ENCODE data around the gene CRB3. TPM values are rescaled to one million over a fixed set of nuclear protein-coding genes. Genes with fewer than 3 reads are reported as not detected.
"Not testable (repeated sequence)": the region's sequence is repeated elsewhere in the genome, so short reads cannot be mapped to it uniquely, and the experiment has no call there.

The CRB3 gene
- polyA plus RNA-seq, 1 donor, result 21.8 TPM

DNA sequence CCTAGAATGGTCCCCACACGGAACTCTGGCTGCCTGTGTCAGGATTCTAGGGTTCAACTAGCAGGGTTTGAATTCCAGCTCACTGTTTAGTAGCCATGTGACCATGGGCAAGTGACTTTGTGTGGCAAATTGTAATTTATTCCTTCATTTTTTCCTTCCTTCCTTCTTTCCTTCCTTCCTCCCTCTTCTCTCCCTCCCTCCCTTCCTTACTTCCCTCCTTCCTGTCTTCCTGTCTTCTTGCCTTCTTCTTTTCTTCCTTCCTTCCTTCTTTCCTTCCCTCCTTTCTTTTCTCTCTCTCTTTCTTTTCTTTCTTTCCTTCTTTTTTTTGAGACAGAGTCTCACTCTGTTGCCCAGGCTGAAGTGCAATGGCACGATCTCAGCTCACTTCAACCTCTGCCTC, 26.1 kb downstream of the CRB3 start:
- no peak for DNase-seq

DNA sequence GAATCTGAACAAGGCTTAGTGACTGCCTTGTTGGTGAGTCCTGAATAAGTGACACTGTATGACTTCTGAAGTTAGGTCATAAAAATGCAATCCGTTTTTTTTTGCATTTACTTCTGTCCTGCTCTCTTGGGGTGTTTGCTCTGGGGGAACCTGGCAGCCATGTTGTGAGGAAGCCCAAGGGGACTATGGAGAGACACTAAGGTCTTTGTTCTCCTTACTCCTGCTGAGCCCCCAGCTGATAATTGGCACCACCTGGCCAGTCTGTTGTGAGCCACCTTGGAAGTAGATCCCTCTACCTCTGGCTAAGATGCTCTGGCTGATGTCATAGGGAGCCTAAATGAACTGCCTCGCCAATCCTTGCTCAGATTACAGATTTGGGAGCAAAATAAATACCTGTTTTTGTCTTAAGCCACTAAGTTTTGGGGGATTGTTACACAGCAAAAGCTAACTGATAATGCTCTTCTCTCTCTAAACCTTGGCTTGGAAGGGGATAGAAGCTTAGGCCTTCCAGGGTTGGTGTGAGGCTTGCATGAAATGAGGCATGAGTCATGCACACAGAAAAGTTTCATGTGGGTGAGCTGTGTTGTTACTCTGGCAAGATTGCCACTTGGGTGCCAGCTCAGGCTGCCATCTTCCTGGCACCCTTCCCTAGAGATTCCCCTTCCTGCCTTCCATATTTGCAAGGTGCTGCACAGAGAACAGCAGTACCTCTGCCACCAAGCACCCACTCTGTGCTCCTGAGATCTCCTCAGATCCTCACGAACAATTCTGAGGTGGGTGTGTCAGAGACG, 27.9 kb downstream of the CRB3 start:
- no peak for DNase-seq

DNA sequence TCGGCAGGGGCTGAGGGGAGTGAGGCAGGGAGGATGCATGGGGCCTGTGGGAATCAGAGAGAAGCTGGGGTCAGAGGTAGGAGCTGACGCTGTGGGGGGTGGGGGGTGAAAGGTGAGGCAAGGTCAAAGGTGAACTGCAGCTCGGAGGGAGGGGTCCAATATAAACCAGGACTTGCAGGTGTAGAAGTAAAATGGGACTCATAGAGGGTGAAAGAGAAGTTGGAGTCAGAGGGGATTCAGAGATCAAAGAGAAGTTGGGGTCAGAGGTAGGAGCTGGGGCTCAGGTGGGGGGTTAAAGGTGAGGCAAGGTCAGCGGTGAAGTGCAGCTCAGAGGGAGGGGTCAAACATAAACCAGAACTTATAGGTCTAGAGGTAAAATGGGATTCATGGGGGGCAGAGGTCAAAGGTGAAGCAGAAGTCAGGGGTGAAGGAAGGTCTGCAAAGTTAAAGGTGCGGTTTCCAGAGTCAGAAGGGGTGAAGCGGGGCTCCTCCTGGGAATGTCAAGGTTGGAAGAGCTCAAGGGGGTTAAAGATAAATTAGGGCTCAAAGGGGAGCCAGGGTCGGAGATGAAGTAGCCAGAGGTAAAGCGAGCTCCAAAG, 30.5 kb downstream of the CRB3 start:
- DNase-seq, result no peak

DNA sequence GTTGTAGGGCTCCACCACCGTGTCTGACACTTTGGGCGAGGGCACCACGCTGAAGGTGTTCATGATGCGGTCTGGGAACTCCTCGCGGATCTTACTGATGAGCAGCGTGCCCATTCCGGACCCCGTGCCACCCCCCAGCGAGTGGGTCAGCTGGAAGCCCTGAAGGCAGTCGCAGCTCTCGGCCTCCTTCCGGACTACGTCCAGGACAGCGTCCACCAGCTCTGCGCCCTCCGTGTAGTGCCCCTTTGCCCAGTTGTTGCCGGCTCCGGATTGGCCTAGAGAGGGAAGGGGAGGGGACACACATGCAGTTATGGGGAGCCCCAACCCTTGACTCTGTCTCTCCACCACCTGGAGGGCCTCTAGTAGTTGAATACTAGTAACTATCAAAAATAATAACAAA, 31.9 kb downstream of the CRB3 start:
- DNase-seq, result no peak

DNA sequence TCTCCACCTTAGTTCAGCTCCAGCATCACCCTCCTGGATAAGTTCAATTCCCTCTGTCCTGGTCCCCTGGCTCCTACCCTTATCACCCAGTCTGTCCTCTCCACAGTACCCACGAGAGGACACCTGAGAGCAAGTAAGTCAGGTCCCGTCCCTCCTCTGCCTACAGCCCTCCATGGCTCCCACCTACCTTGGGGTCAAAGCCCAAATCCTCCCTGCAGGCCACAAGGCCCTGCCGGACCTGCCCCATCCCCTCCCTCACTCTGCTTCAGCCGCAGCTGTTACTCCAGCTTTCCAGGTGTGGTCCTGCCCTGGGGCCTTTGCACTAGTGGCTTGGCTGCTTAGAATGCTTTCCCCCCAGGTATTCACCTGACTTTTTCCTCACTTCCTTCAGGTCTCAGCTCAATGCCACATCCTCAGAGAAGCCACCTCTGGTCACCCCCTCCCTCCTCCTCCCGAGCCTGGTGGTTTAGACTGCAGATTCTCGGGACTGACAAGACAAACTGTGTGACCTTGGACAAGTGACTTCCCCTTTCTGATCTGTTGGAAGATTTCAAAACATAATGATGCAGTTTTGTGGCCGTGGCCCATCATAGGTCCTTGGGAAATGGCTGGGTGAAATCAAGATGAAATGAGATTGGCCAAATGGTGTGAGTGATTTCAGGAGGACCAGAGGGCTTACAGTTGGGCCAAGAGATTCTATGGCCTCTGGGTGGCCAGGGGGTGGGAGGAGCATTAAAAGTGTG, 34.4 kb downstream of the CRB3 start:
- DNase-seq, result no peak

DNA sequence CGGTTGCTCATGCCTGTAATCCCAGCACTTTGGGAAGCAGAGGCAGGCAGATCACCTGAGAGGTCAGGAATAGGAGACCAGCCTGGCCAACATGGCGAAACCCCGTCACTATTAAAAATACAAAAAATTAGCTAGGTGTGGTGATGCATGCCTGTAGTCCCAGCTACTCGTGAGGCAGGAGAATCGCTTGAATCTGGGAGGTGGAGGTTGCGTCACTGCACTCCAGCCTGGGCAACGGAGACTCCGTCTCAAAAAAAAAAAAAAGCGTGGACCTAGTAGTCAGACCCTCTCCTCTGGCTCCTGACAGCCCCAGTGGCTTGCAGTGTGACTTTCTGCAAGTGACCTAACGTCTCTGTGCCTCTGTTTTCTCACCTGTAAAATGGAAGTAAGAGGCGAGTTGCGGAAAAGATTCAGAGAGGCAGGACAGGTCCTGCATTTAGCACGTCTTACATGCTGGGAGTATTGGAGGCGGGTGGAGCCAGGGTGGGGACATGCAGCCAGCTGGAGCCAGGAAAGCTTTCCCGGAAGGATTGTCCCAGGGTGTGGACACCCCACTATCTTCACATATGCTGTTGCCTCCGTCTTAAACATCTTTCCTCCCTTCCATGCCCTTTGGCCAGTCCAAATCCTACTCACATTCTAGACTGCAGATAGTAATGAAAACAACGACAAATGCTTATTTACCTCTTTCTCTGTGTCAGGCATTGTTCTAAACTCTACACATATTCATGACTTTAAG, 35.1 kb downstream of the CRB3 start:
- no peak for DNase-seq

DNA sequence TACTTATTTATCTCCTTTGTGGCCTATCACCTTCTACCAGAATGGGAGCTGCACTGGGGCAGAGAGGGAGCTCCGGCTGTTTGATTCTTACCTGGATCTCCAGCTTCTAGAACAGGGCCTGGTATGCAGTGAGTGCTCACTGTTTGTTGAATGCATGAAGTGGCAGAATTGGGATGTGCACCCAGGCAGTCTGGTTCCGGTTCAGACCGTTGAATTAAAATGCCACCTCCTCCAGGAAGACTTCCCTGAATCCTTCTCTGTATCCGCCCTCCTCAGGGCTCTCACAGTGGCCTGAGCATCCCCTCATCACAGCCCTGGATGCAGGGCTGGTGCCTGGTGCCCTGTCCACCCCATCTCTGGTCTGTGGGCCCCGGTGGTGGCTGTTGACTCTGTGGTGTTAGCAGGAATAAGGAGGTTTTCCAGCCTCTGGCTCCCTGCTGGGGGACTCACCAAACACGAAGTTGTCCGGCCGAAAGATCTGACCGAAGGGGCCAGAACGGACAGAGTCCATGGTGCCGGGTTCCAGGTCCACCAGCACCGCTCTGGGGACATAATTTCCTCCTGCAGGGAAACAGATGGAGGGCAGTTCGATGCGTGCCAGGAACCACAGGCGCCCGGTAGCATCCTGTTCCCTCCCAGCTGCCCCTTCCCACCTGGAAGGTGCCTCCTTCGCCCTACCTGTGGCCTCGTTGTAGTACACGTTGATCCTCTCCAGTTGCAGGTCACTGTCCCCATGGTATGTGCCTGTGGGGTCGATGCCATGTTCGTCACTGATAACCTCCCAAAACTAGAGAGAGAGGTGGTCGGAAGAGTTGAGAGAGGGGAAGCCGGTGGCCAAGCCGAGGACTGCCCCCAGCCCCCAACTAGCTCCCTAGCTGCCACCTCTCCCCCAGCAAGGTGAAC, 37.0 kb downstream of the CRB3 start:
- DNase-seq, result no peak

DNA sequence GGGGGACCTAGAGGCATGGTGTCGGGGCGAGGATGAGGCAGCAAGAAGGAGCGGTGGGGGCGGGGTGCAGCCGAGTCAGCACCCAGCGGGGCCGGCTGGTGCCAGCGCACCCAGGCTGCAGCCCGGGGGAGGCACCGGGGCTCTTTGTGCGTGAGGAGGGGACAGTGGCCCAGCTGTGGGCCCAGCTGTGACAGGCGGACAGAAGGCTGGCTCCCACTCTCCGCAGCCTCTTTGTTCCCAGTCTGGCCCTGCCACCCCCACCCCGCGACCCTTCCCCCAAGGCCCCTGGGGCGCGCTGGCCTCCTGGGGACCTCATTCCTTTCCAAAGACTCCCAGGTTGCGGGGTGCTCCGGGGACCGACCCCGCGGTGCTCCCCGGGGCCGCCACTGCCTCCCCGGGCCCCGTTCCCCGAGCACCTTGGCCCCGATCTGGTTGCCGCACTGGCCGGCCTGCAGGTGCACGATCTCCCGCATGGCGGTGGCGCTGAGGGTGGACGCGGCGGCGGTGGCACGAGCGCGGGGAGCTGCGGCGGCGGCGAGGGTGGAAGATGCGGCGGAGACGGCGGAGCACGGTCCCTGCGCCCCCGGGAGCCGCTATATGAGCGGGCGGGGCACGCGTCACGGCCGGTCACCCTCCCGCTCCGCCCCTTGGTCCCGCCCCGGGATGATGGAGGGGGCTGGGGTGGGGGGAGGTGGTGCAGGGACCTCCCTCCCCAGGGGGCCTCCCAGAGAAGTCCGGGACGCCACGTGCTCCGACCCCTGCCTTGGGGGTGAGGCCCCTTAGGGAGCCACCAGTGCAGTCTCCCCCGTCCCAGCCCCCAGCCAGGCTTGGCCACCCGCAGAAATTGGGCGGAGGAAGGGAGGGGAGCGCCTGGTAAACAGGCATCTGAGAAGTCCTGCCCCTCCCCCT, 37.9 kb downstream of the CRB3 start, which contains the start of gene TUBB4A:
TUBB4A (minus strand) TSS at position 570 of the 909 bp plus-strand sequence; CDS start at position 473, 97 bp downstream.
- peak; percentile 30 for DNase-seq

DNA sequence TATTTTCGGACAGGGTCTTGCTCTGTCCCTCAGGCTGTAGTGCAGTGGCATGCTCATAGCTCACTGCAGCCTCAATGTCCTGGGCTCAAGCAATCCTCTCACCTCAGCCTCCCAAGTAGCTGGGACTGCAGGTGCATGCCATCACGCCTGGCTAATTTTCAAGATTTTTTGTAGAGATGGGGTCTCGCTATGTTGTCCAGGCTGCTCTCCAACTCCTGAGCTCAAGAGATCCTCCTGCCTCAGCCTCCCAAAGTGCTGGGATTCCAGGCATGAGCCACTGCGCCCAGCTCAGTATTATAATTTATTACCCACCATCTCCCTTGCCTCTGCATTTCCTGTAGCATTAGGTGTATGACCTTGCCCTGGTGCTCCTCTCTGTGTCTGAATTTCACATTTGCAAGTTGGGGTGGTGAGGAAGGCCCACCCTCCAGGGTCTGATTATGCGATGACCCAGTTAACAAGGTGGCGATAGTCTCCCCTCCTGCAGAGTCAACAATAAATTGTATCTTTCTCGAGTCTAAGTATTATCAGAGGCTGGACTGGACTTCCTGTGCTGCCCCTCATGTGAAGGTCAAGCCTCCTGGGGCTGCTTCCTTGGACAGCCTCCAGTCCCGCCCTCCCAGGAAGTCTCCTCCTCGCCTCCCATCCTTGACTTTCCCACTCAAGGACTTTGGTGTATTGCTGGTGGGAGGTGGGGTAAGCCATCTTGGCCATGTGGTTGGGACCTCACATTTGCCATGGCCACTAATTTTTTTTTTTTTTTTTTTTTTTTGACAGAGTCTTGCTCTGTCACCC, 39.5 kb downstream of the CRB3 start:
- DNase-seq, result no peak

DNA sequence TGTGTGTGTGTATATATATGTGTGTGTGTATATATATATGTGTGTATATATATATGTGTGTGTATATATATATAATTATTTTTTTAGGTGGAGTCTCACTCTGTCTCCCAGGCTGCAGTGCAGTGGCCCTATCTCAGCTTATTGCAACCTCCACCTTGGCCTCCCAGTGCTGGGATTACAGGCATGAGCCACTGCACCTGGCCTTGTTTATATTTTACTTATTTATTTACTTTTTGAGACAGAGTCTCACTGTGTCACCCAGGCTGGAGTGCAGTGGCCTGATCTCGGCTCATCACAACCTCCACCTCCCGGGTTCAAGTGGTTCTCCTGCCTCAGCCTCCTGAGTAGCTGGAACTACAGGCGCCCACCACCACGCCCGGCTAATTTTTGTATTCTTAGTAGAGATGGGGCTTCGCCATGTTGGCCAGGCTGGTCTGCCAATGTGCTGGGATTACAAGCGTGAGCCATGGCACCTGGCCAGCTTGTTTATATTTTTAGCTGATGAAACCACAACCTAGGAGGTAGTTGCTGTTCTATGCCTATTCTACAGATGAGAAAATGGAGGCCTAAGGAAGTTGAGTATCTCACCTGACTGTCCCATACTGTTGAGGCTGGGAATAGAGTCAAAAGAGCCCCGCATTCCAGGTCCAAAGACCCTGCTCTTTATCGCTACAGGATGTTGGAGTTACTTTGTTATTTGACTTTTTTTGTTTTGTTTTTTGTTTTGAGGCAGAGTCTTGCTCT, 44.1 kb downstream of the CRB3 start:
- not testable (repeated sequence) for DNase-seq

DNA sequence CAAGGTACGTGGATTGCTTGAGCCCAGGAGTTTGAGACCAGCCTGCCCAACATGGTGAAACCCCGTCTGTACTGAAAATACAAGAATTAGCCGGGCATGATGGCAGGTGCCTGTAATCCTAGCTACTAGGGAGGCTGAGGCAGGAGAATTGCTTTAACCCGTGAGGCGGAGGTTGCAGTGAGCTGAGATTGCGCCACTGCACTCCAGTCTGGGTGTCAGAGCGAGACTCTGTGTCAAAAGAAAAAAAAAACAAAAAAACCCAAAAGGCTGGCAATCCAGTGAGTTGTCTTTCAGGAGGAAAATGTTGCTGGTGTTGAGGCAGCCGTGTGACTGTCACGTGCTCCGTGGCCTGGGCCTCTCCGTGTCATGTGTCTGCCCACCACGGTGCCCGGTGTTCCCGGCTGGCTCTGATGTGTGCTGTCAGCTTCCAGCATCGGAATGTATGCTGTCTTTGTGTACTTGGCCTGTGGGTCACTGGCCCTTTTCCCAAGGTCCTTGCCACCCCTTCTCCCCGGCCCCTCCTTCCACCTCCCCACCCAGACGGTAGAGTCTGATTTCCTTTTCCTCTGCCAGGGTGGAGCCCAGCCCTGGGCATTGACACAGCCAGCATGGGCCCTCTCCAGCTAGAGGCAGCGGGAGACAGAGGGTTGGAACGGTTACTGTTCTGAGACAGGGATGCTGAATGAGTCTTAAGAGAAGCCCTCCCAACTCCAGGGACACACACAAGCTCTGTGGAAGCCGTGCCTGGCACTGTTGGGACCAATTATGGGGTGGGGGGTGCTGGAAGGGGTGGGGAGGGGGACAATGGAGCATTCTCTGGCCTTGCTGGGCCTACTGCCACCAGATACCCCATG, 45.3 kb downstream of the CRB3 start:
- DNase-seq, result no peak

DNA sequence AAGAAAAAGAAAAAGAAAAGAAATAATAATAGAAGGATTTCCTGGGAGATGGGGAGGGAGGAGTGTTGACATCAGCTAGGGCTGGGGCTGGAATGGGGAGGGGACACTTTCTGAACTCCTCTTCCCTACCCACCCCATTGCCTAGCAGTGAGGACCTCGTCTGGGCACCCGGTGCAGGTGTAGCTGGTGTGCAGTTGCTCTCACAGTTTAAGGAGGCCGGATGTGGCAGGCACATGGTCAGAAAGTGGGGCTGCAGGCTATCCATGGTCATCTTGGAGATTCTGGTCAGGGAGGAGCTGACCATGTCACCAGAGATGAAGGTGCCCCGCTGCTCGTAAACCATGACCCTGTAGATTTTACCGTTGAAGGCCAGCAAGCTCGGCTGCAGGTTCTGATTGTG, 46.5 kb downstream of the CRB3 start:
- no peak for DNase-seq

DNA sequence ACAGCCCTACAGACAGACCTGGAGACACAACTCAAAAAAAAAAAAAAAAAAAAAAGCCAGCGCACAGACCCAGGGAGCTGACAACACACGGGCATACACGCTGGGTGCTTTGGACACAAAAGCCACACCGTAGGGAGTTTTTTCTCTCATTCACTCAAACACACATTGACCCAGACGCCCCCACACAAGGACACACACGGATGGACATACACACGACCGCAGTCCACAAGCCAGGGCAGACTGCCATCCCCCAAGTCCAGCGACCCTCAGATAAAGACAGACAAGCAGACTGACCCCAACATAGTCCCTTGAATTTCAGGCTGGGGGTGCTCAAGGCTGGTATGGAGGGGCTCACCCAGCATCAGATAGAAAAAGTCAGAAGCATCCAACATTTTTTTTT, 50.0 kb downstream of the CRB3 start:
- DNase-seq, result no peak

DNA sequence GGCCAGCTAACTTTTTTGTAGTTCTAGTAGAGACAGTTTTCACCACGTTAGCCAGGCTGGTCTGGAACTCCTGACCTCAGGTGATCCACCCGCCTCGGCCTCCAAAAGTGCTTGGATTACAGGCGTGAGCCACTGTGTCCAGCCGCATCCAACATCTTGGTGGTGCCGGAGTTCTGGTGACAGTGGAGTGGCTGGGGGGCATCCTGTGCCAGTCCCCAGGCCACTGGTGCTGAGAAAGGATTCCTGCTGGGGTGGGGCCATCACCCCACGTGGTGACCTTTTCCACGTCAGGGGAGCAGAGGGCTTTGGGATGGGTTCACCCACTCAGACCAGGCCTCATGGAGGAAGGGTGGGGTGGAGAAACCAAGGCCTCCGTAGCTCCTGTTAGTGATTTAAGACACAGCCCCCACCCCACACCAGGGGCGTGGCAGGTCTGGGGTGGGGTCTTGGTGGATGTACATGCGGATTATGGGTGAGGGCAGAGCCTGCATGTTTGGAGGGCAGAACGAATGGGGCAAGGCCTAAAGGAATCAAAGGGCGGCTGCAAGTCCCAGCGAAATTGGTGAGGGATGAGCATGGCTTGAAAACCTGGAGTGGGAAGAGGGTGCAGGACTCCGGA, 51.0 kb downstream of the CRB3 start:
- DNase-seq, result no peak

DNA sequence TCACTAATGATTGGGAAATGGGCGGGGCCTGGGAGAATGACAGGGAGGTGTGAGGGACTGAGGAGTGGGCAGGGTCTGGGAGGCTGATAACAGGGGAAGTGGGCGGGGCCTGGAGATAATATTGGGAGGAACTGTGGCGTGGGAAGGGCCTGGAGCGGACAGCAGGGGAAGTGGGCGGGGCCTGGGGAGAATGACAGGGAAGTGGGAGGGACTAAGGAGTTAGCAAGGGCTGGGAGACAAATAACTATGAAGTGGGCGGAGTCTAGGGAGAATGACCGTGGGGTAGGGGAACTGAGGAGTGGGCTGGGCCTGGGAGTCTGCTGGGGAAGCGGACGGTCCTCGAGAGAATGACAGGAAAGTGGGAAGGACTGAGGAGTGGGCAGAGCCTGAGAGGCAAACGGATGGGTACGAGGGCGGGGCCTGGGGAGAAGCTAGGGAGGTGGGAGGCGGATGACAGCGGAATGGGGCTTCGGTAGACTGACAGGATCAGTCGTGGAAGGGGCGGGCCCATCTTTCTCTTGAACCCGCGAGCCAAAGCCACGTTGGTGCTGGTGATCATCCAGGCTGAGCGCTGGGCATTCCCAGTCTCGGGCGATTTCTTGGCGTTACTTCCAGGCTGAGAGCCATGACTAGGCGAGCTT, 52.1 kb downstream of the CRB3 start:
- DNase-seq, result peak; percentile 90
